IPS-15b (cell line): ENCODE results near the gene COL26A1.
"Not testable (repeated sequence)": the region's sequence is repeated elsewhere in the genome, so short reads cannot be mapped to it uniquely, and the experiment has no call there.

Experiments used
- H3K27me3 ChIP-seq: one replicate; pipeline ENCODE4 v1.6.1; 2013; ENCODE audit warnings: low read length; ENCODE audit not compliant: control insufficient read depth, insufficient read depth
- H3K36me3 ChIP-seq: one replicate; pipeline ENCODE4 v1.6.1; 2013; ENCODE audit warnings: low read length; ENCODE audit not compliant: control insufficient read depth, insufficient read depth
- H3K4me1 ChIP-seq: one replicate; pipeline ENCODE4 v1.6.1; 2013; ENCODE audit warnings: mild to moderate bottlenecking, low read length; ENCODE audit not compliant: control insufficient read depth, insufficient read depth
- H3K4me3 ChIP-seq: one replicate; pipeline ENCODE4 v1.5.1; 2013; ENCODE audit warnings: low read depth, low read length
- H3K9ac ChIP-seq: one replicate; pipeline ENCODE4 v1.6.1; 2013; ENCODE audit warnings: low read depth, mild to moderate bottlenecking, low read length
- H3K9me3 ChIP-seq: one replicate; pipeline ENCODE4 v1.6.1; 2013; ENCODE audit warnings: mild to moderate bottlenecking, low read length; ENCODE audit not compliant: control insufficient read depth, insufficient read depth

The COL26A1 gene

DNA sequence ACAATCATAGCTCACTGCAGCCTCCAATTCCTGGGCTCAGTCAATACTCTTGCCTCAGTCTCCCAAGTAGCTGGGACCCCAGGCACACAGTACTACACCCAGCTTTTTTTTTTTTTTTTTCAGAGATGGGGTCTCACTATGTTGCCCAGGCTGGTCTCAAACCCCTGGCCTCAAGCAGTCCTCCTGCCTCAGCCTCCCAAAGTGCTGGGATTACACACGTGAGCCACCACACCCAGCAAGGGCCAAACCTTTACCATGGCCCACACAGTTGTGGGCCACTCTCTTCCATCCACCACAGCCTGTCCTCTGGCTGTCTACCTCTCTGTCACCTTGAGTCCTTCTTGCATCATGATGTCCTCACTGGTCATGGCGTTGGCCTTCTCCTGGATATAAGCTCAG lies 242.3 kb downstream of the COL26A1 start:
- not testable (repeated sequence) for H3K36me3 ChIP-seq, H3K9ac ChIP-seq, H3K9me3 ChIP-seq, H3K4me3 ChIP-seq, H3K4me1 ChIP-seq, H3K27me3 ChIP-seq

DNA sequence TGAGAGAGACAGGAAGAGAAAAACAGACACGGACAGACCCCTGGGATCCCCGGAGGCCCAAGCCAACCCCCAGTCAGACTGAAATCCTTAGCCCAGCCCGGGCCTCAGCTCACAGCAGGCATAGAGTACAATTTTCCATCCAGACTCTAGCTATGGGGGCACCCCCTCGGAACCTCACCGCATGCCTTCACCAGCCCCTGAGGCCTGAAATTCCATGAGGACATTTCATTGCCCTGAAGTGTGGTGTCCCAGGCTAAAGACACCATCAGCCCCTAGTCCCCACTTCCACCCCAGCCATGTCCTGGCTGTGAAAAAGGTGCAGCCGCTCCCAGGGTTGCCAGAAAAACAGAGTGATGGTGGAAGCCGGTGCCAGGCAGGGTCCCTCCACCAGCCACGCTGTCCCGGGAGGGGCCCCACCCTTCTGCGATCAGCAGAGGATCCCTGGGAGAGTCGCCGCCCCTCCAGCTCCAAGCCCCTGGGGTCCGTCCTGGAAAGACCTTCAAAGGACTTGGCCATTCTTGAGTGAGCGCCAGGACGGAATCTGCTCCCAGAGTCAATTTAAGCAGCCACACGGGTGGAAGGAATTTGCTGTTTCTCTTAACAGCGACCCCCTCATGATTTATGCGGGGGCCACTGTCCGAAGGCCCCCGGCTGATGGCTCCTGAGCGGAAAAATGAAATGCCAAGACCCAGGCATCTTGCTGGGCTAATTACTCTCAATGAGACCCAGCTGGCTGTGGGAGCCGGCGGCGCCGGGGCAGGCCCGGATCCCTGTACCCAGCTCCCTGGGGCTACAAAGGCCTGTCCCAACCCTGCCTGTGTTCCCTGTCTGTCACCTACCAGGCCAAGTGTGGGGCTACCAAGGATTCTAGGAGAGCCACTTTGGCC lies 243.2 kb downstream of the COL26A1 start:
- no peaks in the 10 kb centered on the region for H3K9me3 ChIP-seq
- H3K27me3 ChIP-seq: no peaks in the 10 kb centered on the region
- no peaks in the 10 kb centered on the region for H3K36me3 ChIP-seq
- H3K9ac ChIP-seq: no peak overlapping the region
- H3K4me3 ChIP-seq: no peak overlapping the region
- no peaks in the 10 kb centered on the region for H3K4me1 ChIP-seq

DNA sequence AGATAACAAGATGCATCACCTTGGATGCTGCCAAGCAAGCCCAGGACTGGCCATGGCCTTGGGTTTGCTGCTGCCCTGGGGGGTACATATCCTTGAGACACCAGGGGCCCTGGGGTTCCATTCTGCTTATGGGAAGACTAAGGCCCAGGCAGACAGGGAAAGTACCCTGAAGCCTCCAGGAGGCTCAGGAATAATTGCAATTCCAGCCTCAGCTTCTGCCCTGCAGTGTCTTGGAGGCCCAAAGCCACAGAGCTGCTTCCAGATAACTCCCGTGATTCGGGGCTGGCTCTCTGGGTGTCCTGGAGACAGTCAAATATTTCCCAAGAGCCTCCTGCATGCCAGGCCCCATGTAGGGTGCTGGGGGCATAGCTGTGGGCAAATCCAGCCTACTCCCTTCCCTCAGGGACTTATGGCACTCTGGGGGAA lies 243.8 kb downstream of the COL26A1 start:
- Histone ChIP-seq H3K27me3 (no peaks in the 10 kb centered on the region), H3K36me3 (no peaks in the 10 kb centered on the region), H3K4me1 (no peaks in the 10 kb centered on the region), H3K4me3 (no peak overlapping the region), H3K9me3 (no peaks in the 10 kb centered on the region), H3K9ac (no peak overlapping the region)
